Smooth muscle cell (in vitro differentiated cells): Measurements from ENCODE around the gene SANBR. TPM values are rescaled to one million over a fixed set of nuclear protein-coding genes. Genes with fewer than 3 reads are reported as not detected.

Source experiments
- DNase-seq: peaks from one replicate; lab custom pipeline; 2025; ENCODE audit not compliant: unreplicated experiment; lab: John Stamatoyannopoulos, UW
- H2AFZ ChIP-seq: fragments of 200-600 bp; sonication (generic); 2 replicates; pipeline ENCODE4 v1.6.0; 2016; ENCODE audit warnings: antibody characterized with exemption, low read depth, mild to moderate bottlenecking
- H3F3A ChIP-seq: fragments of 200-600 bp; sonication (generic); 2 replicates; pipeline ENCODE4 v1.6.0; 2017; ENCODE audit warnings: antibody characterized with exemption, low read depth
- H3K27ac ChIP-seq: fragments of 200-600 bp; sonication (generic); 2 replicates; pipeline ENCODE4 v1.5.1; 2016; ENCODE audit warnings: low read depth, mild to moderate bottlenecking
- H3K27me3 ChIP-seq: fragments of 200-600 bp; sonication (generic); 2 replicates; pipeline ENCODE4 v1.6.1; 2016; ENCODE audit warnings: low read depth, mild to moderate bottlenecking
- H3K36me3 ChIP-seq: fragments of 200-600 bp; sonication (generic); 2 replicates; pipeline ENCODE4 v1.5.1; 2016; ENCODE audit warnings: low read depth
- H3K4me1 ChIP-seq: fragments of 200-600 bp; sonication (generic); 2 replicates; pipeline ENCODE4 v1.5.1; 2016; ENCODE audit warnings: low read depth
- H3K4me2 ChIP-seq: fragments of 200-600 bp; sonication (generic); 2 replicates; pipeline ENCODE4 v1.6.0; 2016; ENCODE audit warnings: mild to moderate bottlenecking
- H3K4me3 ChIP-seq: fragments of 200-600 bp; sonication (generic); 2 replicates; pipeline ENCODE4 v1.5.1; 2016; ENCODE audit warnings: mild to moderate bottlenecking
- H3K79me2 ChIP-seq: fragments of 200-600 bp; sonication (generic); 2 replicates; pipeline ENCODE4 v1.6.0; 2016; ENCODE audit warnings: low read depth, mild to moderate bottlenecking
- H3K9ac ChIP-seq: fragments of 200-600 bp; sonication (generic); 2 replicates; pipeline ENCODE4 v1.6.0; 2016; ENCODE audit warnings: low read depth
- H3K9me3 ChIP-seq: fragments of 200-600 bp; sonication (generic); replicated peaks from 2 replicates; pipeline ENCODE4 v1.5.1; 2016; ENCODE audit warnings: low read depth
- H4K20me1 ChIP-seq: fragments of 200-600 bp; sonication (generic); 2 replicates; pipeline ENCODE4 v1.6.0; 2016; ENCODE audit warnings: low read depth
- CTCF ChIP-seq: fragments of 200-600 bp; sonication (generic); IDR thresholded peaks from 2 replicates; pipeline ENCODE4 v1.5.1; 2017; ENCODE audit warnings: borderline replicate concordance, mild to moderate bottlenecking, antibody characterized with exemption; ENCODE audit not compliant: insufficient read depth, poor library complexity, severe bottlenecking
- WGBS: methylation state at CpG from one replicate; pipeline ENCODE4 v1.1.7; 2016; ENCODE audit warnings: low lambda C conversion rate; 5-methylcytosine and 5-hydroxymethylcytosine counted together
- polyA plus RNA-seq: library from polyadenylated mRNA; unstranded; fragments of >200 nt; fragmentation: Nextera tagmentation; extraction: Ambion mirVana; gene quantifications from 2 replicates; pipeline ENCODE4 v1.2.1, GENCODE V29; 2016
- total RNA-seq: library from RNA; depleted of rRNA; stranded (reverse); fragments of >200 nt; gene quantifications from 2 replicates; pipeline ENCODE4 v1.2.3, GENCODE V29; 2014

SANBR gene
- total RNA-seq (14.4 and 26.0 TPM in 2 replicates), polyA plus RNA-seq (5.8 and 6.1 TPM in 2 replicates)

- H3K9me3 ChIP-seq = no peaks in the 10 kb centered on the region
These were observed at the start of gene SANBR for GRCh38 chr2:61065714-61066709. Gene SANBR, plus strand, starts transcription at chr2:61065871. Its CDS starts 4,480 bp downstream, at chr2:61070351.

GRCh38 chr2:61015976-61016375, 49.7 kb upstream of the SANBR start:
- no peaks in the 10 kb centered on the region for H3K36me3 ChIP-seq
- no peaks in the 10 kb centered on the region for H3K9me3 ChIP-seq
- H2AFZ ChIP-seq = no peak overlapping the region
- peak overlapping the region; percentile 69 for H3K27ac ChIP-seq
- TF ChIP-seq CTCF = no peak
- peak overlapping the region; percentile 87 for H3K4me3 ChIP-seq
- H3F3A ChIP-seq = peaks cover 5% of the 10 kb centered on the region
- peak overlapping the region; percentile 82 for H3K9ac ChIP-seq
- no peak for DNase-seq
- H3K79me2 ChIP-seq = peaks cover 32% of the 10 kb centered on the region
- peak overlapping the region; percentile 88 for H3K4me2 ChIP-seq
- H4K20me1 ChIP-seq = peaks cover 21% of the 10 kb centered on the region
- no peaks in the 10 kb centered on the region for H3K27me3 ChIP-seq
- peaks cover 23% of the 10 kb centered on the region for H3K4me1 ChIP-seq
- WGBS = 65% methylated on average over 2 of the region's 2 CpGs

More at GRCh38 chr2:61065714-61066709, at the start of gene SANBR:
- Histone ChIP-seq H4K20me1 (no peaks in the 10 kb centered on the region), H3F3A (no peaks in the 10 kb centered on the region), H3K36me3 (peaks cover 7% of the 10 kb centered on the region), H2AFZ (peak within 1 kb of the TSS; percentile 100), H3K27ac (peak within 1 kb of the TSS; percentile 60), H3K4me1 (peaks cover 16% of the 10 kb centered on the region), H3K79me2 (peaks cover 38% of the 10 kb centered on the region), H3K9ac (peak within 1 kb of the TSS; percentile 74), H3K4me3 (peak within 1 kb of the TSS; percentile 97), H3K4me2 (peak within 1 kb of the TSS; percentile 100), H3K27me3 (no peaks in the 10 kb centered on the region)
- TF ChIP-seq CTCF = no peak
- 1% methylated on average over 44 of the region's 112 CpGs for WGBS
- DNase-seq = peak; percentile 47

- Histone ChIP-seq H3K9me3 (no peaks in the 10 kb centered on the region), H3K36me3 (no peaks in the 10 kb centered on the region), H3K4me3 (peak overlapping the region; percentile 87), H3K79me2 (peaks cover 37% of the 10 kb centered on the region), H3K9ac (peak overlapping the region; percentile 82), H3K4me2 (peak overlapping the region; percentile 88), H2AFZ (peak overlapping the region; percentile 98), H3K4me1 (peaks cover 23% of the 10 kb centered on the region), H3K27me3 (no peaks in the 10 kb centered on the region), H3F3A (peaks cover 5% of the 10 kb centered on the region), H4K20me1 (peaks cover 22% of the 10 kb centered on the region), H3K27ac (peak overlapping the region; percentile 69)
- no peak for DNase-seq
- TF ChIP-seq CTCF = no peak
- 7% methylated on average over 16 of the region's 16 CpGs for WGBS
These were observed 49.2 kb upstream of the SANBR start for GRCh38 chr2:61016392-61017002.
